ENCODE results near the gene COBL.

COBL gene

DNA sequence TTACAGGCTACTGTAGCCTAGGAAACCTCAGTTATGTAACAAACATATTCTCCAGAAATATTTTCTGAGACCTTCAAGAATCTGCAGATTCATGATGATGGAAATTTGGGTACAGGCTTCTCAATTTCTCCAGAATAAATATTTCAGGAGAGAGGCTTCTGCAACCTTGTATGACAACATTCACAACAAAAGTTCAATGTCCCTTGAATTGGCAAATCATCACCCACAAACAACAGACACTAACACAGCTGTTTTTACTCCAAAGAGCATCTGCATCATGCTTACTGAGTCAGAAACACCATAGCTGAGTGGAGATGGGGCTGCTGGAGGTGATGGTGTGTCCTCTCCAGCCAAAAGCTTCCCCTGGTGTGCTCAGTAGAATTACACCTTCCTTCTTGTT is 9.3 kb upstream of the COBL start:
- DNase-seq = no peak

DNA sequence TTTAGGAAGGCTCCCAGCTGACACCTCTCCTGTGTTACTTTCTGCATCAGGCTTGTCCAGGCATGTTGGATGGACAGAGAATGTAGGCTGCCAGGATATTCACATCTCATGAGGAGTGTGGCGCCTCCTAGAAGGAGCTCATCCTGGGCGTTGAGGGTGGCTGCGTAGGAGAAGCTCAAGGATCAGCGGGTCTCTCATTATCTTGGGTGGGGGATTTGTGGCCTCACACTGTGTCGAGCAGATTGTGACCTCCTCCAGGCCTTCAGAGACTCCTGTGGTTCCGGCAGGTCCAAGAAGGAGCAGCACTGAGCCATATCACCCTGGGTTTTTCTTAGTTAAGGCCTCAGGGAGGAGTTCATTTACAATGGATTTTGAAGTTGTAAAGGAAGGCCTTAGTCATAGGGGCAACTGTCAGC is 8.7 kb upstream of the COBL start:
- no peak for DNase-seq

DNA sequence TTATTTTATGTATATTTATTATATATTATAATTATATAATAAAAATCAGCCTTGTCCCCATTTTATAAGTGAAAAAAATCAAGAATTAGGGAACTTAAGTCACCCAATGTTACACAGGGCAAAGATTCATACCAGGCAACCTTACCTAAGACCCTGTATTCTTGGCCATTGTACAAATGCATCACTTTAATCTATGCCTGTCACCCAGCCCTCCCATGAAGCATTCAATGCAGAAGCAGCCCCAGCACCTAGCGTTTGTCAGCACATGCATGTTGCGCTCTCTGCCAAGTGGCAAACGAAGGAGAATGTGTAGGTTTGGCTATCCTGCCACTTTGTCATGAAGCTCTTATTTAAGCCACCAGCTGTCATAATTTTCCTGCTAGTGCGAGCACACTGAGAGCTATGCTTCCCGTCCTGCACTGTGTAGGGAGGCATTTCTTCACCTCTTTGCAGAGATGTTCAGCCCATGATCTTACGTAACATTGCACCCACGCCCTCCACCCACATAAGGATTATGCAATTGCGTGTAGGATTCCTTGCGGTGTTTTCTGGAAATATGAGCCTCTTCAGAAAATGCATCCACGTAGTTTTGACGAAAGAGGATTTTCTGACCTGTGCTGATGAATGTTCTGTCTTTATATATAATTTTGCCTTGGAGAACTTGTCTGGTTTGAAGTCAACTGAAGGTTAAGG is 7.7 kb upstream of the COBL start:
- no peak for DNase-seq

DNA sequence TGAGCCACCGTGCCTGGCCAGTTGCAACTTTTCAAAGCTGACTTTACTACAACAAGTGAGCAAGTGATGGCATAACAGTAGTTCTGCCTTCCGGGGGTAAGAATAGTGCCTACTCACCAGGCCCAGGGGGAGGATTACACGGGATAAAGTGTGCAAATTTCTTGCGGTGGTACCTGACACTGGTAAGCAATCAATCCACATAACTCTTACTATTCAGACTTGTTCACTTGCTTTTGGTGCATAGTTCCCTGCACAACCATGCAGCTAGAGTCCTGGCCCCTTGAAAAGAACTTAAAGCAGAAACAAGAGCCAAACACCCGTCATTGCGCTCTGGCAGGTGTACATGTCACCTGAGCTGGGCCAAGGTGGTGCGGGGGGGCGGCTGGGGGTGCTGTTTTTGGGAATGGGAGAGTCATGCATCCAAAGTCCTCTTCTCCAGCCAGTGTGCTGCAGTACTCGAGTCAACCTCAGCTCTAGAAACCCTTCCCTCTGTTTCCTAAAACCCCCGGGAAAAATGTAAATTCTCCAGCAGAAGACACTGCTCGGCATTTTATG is 5.4 kb upstream of the COBL start:
- no peak for DNase-seq

DNA sequence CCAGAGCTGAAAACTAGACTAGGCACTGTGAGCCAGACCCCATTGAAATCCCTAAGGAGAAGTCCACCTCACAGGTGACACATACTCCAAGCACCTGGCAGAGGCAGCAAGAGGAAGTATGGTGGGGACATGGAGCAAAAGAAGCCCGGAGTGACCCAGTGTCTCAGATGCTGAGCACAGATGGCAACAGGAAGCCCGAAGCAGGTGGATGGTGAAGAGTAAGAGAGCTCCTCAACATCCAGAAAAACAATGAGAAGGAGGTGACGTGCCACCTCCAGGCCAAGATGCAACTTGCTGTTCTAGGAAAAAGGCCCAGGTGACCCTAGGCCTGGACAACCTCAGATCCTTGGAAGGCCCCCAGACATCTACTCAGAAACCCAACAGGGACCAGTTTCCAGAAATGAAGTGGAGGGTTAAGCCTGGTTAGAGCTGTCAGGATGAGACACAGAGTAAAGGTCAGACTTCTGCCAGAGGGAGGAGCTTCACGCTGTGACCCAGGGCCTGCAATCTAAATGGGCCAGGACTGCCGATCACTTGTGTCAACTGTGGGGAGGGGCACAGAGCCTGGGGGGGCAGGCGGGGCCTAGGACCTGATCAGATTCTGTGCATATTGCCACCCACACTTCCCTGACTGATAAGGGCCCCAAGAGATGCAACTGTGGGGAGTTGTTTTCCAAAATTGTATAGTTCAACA is 2.4 kb upstream of the COBL start:
- DNase-seq = no peak

DNA sequence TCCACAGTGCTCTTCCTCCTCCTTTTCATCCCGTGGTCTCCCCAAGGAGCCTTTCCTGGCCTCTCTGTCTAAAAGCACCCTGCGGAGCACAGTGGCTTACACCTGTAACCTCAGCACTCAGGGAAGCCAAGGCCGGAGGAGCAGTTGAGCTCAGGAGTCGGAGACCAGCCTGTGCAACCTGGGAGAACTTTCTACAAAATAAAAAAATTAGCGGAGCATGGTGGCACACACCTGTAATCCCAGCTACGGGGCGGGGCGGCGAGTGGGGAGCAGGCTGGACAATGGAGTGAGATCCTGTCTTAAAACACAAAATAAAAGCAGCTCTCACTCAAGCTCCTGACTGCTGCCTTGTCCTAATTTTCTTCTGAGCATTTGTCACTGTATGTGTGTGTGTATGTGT is 1.4 kb upstream of the COBL start:
- no peak for DNase-seq

DNA sequence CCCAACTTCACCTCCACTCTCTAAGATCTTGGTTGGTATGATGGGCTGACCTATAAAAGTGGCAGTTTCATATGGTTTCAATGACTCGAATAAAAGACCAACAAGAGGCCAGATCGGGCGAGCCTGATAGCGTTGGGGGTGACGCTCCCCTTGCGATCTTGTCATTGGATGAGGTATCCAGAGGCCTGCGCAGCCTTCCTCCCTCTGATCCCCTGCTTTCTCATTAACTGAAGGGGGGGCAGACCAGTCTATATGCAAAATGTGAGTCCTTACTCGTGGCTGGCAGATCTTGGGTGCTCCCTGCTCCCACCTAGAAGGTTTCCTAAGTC is 937 bp upstream of the COBL start:
- no peak for DNase-seq

DNA sequence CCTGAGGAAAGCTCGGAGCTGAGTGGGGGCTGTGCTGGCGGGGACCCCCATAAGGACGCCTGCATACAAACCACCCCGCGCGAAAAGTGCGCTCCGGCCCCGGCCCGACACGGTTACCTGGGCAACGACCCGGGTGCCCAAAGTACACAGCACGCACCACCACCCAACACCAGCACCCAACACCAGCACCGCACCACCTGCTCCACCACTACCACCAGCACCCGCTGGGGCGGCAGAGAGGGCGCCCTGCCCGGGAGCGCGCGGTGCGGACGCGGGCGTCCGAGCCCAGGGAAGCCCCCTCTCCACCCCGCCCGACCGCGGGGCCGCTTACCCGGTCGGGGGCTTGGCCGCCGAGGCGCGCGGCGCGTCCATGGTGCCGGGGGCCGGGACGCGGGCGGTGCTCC is 345 bp downstream of the COBL start:
- DNase-seq = peak; percentile 76

DNA sequence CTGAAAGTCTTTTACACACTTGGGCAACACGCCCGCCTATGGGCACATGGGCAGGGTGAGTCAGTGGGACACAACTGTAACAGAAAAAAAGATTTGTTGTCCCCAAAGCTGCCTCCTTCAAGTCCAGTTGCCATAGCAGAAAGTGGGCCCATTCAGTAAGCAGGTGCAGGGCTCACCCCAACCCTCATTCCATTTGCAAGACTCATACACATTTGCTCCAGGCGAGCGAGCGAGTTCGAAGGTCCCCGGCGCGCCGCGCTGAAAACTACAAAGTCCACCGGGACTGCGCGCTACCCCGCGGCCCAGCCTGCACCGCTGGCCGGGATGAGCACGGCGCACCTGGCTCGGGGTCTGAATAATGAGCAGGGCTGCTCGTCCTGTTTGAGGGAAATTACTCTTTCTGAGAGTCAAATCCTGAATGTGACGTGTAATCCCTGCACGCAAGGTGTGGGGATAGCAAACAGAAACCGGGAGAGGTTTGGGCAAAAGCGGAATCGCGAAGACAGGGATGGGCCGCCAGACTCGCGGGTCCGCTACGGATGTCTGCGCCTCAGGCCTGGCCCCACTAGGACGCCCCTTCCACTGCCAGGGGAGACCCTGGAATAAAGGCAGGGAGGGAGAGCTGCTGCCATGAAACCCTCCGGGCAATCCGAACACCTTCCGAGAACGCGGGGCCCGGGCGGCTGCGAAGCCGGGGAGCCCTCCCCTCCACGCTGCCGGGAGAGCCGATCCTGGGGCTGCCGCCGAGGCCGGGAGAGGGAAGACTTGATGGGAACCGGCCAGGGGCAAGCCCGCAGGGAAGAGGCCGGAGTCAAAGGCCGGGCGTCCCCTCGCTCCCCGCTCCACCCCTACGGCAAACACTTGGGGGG is 982 bp downstream of the COBL start:
- DNase-seq = peak; percentile 38

DNA sequence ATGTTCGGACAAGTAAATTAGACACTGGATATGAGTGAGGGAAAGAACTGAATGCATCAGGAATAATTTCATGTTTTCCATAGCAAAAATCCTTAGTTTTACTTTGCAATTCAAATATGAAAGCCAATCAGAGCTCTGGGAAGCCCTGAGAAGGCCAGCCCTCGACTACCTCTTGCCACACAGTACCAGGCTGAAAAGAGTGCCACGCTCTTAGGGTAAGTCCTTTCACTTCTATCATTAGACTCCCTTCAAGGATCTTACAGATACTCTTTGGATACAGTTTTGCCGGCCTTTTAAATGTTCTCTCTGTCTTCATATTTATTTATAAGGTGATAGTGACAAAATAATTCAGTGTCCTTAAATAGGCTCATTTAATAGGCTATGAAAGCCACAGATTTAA is 1.9 kb downstream of the COBL start:
- no peak for DNase-seq

DNA sequence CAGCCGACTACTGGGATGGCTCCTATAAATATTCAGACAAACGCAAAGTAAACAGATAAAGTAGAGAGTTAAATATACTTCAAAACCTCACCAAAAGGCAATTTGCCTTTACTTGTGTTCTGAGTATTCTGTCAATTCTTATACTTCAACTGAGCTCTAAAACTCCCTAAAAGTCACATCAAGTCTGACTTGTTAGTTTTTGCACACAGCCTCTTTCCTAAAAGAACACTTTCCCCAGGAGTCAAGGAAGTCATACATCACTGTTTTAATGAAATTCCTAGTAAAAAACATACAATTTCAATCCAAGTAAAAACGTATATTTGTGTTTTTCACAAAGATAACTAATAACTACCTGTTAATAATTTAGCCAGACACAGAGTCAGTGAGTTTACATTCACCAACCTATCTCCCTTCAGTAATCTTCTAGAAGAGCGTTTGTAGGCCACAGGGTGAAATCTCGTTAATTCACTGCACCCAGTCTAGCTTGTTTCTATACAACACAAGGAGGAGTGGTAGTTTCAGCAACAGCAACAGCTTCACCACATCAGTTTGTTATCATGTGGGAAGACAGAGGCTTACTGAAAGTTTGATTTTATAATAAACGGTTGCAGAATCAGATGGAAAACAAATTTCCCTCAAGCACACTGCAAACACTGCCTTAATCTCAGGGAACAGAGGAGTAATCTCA is 2.7 kb downstream of the COBL start:
- no peak for DNase-seq

DNA sequence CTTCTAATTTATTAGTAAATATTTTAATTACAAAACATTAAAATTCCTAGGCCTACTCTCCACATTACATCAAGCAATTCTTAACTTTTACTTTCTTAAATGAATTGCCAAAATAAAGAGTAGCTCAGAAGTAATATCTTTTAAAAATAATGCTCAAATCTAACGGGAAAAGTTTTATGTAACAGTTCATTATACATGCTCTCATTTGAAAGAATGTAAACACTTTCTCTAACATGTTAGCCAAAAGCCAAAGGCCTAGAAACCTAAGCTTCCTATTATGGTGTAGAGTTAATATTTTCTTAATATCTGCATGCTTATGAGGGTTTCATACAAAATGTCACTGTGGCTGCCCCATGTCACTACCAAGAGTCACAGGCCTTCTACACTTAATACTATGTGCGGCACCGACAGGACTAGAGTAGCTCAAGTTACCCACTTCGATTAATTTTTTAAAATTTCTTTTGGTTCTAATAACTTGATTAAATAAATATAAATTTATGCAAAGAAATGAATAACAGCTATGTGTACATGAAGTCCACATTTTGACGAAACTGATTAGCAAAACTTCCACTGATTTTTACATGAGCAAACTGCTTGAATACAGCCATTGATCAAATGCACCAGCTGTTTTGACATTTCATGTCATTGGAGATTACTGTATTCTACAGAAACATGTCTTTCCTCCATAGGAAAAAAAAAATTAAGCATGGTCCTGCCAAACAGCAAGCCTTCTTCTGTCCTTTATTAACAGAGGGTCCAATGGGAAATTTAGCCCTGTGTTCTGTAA is 3.5 kb downstream of the COBL start:
- no peak for DNase-seq

DNA sequence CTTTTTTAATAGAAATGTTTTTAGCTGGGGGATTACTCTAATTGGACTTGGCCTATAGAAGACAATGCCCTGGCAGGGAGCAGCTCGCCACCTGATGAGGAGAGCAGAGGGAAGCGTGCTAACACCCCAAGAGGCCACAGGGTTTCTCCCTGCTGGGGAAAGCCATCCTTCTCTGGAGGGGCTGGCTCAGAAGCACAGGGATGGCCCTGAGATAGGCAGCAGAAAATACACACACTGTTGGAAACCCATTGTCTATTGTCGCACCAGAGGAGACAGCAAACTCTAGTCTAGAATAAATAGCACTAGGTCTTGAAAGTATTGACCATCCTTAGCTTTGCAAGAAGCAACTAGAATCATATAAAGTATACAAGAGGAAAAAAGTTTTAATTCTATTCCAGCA is 5.4 kb downstream of the COBL start:
- DNase-seq = no peak

DNA sequence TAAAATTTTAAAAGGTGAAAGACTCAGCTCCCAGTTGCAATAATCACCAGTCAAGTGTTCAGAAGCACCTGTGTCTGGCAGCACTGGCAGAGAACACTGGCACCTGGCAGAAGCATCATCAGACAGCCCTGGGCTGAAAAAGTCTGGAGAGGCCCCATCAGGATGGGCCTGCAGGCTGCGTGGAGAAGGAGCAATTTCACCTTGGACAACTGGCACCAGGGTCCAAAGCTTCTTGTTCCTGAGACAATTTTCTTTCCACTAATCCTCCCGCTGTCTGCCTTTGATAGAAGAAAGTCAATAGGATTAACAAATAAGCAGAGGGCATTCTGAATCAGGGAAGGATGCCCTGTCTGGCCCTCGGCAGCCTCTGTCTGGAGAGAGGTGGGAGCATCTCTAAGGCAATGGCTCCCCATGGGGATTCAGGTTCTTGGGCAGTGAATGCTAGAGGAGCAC is 6.5 kb downstream of the COBL start:
- no peak for DNase-seq

DNA sequence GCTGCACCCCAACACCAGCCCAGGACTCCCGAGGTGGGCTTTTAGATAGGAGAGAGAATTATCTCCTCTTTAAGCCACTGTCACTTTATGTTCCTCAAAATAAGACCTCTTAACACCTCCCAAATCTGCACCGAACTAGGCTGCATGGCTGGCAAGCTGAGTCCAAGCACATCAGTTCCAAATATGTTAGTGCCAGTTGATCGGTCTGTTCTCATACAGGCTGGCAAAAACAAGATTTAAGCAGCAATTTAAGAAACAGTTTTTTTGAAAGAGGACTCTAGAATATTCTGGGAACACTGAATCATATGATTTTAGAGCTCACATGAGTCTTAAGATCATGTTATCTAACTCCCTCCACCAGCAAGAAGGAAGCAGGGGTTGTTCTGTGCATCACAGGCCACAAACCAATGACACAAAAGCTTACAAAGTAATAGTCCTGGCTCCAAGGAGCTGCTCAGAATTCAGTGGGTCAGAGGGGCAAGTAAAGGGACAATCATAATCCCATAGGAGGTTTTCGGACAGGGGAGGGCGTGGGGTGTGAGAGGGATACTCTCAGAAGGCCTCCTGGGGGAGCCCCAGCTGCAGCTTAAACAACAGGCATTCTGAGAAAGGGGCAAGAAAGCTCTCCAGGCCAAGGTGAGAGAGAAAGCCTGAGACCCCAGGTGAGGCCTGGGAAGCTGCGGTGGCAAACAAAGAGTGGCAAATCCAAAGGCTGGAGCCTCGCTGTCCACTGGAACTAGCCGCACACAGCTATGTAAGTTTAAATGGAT is 7.1 kb downstream of the COBL start:
- no peak for DNase-seq

DNA sequence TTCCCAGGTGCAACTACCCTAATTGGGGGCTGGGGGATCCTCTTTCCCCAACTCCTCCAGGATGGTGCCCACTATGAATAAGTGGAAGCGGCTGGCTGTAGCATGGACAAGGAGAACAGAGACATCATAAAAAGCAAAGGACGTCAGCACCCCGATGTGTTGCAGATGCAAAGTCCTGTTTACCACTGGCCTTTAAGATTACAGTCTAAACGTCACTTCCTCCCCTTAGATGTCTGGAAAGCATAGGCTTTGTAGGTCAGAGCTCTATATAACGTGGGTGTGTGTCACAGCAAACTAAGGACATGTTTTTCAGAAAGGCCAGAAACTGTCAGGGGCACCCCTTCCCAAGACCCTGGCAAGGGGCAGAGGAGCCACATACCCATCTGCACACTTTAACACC is 7.9 kb downstream of the COBL start:
- DNase-seq = no peak

DNA sequence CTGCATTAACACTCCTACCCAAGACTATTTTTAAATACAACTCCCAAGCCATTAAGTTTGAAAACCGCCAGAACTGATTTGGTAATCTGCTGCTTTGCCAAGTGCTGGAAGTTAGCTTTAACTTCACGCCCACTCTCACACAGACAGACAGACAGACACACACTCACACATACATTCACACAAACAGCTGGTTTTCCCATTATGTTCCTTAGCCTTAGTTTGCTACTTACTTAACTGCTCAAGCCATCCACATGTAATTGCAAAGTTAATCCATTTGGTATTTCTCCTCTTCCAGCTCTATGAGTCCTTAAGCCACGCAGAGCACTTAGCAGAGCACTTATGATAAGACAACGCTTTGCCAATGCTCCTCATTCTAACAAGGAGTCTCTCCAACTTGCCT is 8.3 kb downstream of the COBL start:
- DNase-seq = no peak

DNA sequence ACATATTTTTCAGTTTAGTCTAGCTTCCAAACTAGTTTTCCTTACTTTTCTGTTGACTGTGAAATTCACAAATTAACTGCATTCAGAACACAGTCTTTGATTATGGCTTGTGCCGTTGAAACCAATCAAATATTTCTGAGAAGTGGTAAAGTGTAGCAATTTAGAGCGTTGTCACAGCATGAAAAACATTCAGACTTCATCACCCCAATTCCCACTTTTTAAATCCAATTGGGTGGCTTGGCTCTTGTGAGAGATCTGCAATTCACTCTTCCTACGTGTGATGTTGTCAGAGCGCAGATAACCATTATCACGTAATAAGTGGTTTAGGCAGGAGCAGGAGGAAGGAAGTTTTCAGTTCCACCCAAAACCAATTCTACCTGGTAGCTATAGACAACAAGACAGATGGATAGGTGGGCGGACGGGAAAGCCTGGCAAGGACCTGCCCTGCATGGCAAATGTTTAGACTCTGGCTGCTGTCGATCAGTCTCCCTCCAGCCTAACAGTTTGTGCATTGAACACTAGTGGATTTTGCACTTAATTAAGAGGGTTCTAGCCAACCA is 8.9 kb downstream of the COBL start:
- no peak for DNase-seq

DNA sequence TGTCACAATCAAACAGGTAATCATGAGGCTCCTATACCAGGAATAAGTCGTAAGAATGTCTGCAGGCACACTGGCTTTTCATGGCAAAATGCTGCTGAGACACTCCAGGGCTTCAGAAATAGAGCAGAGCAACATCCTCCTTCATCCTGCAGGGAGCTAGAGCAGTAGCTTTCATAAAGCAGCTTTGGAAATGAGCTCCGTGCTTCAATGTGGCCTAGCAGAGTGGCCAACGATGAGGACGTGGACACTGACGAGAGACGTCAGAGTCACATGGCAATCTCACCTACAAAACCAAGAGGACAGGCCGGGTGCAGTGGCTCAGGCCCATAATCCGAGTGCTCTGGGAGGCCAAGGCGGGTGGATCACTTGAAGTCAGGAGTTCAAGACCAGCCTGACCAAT is 9.8 kb downstream of the COBL start:
- no peak for DNase-seq

DNA sequence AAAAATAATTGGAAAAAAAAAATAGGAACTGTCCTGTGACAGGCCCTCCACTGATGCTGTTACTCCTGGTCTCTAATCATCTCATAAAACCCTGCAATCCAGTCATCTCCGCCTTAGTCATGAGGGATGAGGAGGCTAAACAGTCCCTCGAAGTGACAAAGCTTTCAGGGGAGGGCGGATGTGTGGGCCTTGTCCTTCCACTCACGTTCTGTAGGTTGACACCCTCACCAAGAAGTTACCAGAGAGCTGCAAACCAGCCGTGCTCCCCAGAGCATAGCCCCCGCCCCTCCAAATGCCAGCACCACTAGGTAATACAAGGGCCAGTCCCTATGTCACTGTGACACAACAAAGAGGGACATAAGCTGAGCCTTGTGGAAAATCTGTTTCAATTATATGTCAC is 11.9 kb downstream of the COBL start:
- DNase-seq = no peak

DNA sequence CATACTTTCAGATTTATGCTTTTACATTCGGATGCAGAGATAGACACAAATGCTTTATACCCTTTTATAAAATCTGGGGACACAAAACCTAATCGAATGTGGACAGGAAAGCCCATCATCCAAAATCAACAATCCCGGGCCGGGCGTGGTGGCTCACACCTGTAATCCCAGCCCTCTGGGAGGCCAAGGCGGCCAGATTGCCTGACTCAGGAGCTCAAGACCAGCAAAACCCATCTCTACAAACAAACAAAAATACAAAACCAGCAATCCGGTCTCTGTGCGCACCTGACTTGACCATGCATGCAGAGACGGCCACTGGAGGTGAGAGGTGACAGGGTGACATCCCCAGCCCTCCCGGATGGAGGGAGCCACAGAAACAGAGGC is 13.5 kb downstream of the COBL start:
- no peak for DNase-seq

Data from NCI-H1092 (cell line).